Neural crest cell (in vitro differentiated cells): ENCODE results near the gene BAZ1A. TPM values are rescaled to one million over a fixed set of nuclear protein-coding genes. Genes with fewer than 3 reads are reported as not detected.

ENCODE experiments used
- DNase-seq: peaks from one replicate; pipeline ENCODE4 v3.0.0; 2021; ENCODE audit warnings: low read depth, mixed read lengths, low spot score
- H3K27ac Mint-ChIP-seq: one replicate; pipeline ENCODE4 v1.8.0; 2021; ENCODE audit warnings: mild to moderate bottlenecking, mixed read lengths; ENCODE audit not compliant: unreplicated experiment
- H3K27me3 Mint-ChIP-seq: 2 replicates; pipeline ENCODE4 v1.8.0; 2021; ENCODE audit warnings: low read depth, mild to moderate bottlenecking, mixed read lengths
- H3K36me3 Mint-ChIP-seq: 2 replicates; pipeline ENCODE4 v1.8.0; 2021; ENCODE audit warnings: low read depth, mild to moderate bottlenecking, mixed read lengths
- H3K4me1 Mint-ChIP-seq: 2 replicates; pipeline ENCODE4 v1.8.0; 2021; ENCODE audit warnings: mixed read lengths
- H3K4me3 Mint-ChIP-seq: one replicate; pipeline ENCODE4 v1.8.0; 2021; ENCODE audit warnings: mild to moderate bottlenecking, mixed read lengths
- H3K9me3 Mint-ChIP-seq: 2 replicates; pipeline ENCODE4 v1.8.0; 2021; ENCODE audit warnings: mixed read lengths
- CTCF ChIP-seq: fragments of 200-600 bp; sonication (generic); conservative IDR thresholded peaks from 2 replicates; pipeline ENCODE4 v1.5.0; 2021; ENCODE audit warnings: antibody characterized with exemption, mild to moderate bottlenecking
- total RNA-seq: library from RNA; stranded (reverse); gene quantifications from 2 replicates; pipeline ENCODE4 v1.2.1, GENCODE V29; 2021

BAZ1A gene
- total RNA-seq, 1 donor from 2014 or later = 50.2 TPM

DNA sequence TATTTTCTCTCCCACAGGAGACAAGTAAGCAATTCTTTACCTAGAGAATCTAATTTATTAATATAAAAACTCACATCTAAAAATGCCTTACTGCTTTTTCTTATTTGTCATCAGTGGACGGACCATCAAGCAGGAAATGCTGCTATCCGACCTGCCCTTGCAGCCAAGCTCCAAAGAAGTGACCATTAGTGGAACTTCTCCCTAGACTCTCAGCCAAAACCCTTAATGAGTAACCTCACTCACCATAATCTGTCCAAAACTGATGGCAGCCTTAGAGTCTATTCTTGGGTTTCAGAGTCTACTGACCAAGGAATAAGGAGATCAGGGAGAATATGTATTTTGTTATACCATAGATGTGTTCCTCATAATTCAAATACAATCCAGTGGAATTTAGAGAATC lies 99.8 kb downstream of the BAZ1A start:
- H3K27me3 Mint-ChIP-seq = no peaks in the 10 kb centered on the region
- no peak overlapping the region for H3K27ac Mint-ChIP-seq
- H3K36me3 Mint-ChIP-seq = peaks cover 21% of the 10 kb centered on the region
- H3K9me3 Mint-ChIP-seq = no peaks in the 10 kb centered on the region
- no peak overlapping the region for H3K4me3 Mint-ChIP-seq
- no peaks in the 10 kb centered on the region for H3K4me1 Mint-ChIP-seq
- TF ChIP-seq CTCF = no peak
- no peak for DNase-seq

DNA sequence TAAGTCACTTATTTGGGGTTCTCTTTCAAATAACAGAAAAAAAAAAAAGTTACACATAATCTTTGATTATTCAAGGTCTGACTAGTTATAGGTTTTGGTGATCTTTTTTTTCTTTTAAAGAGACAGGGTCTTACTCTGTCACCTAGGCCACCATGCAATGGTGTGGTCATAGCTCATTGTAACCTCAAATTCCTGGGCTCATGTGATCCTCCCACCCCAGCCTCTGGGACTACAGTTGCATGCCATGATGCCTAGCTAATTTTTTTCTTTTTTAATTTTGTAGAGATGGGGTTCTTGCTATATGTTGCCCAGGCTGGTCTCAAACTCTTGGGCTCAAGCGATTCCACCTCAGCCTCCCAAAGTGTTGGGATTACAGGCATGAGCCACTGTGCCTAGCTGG lies 104.3 kb downstream of the BAZ1A start:
- H3K27ac Mint-ChIP-seq = no peak overlapping the region
- no peaks in the 10 kb centered on the region for H3K9me3 Mint-ChIP-seq
- no peak for TF ChIP-seq CTCF
- no peaks in the 10 kb centered on the region for H3K27me3 Mint-ChIP-seq
- no peak overlapping the region for H3K4me3 Mint-ChIP-seq
- no peaks in the 10 kb centered on the region for H3K4me1 Mint-ChIP-seq
- DNase-seq = no peak
- peaks cover 11% of the 10 kb centered on the region for H3K36me3 Mint-ChIP-seq

DNA sequence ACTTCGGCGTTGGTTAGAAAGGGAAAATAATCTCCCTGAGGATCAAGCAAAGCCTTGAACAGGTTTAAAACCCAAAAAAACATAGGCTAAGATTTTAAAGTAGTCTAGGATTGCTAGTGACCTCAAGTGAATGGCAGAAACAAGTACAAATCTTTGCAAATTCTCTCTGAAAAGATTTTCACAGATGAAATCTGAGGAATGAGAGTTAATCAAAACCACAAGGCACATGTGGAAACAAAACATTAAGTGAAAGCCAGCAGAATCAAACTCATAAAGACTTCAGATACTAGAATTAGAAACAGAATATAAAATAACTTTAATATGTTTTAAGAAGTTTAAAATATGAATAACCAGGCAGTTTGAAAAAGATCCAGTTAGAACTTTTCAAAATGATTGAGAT lies 108.6 kb downstream of the BAZ1A start:
- Mint-ChIP-seq H3K27ac (no peak overlapping the region), H3K9me3 (no peaks in the 10 kb centered on the region), H3K36me3 (peaks cover 16% of the 10 kb centered on the region), H3K4me1 (no peaks in the 10 kb centered on the region), H3K27me3 (no peaks in the 10 kb centered on the region), H3K4me3 (no peak overlapping the region)
- DNase-seq = no peak
- no peak for TF ChIP-seq CTCF

DNA sequence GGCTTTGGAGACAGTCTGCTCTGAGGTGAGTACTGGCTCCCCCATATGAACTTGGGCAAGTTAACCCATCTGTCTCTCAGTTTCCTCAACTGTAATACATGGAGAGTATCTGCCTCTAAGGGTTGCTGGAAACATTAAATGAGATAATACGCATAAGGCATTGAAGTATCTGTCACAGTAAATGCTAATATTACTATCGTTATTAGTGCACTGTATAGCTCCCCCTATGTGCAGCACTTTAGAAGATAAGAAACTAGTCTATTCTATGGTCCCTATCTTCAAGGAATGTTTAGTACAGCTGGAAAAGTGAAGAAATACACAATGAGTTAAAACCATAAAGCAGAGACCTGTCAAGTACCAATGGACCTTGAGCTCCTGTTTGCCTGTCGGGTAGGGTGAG lies 109.1 kb downstream of the BAZ1A start:
- peaks cover 16% of the 10 kb centered on the region for H3K36me3 Mint-ChIP-seq
- DNase-seq = no peak
- no peak overlapping the region for H3K4me3 Mint-ChIP-seq
- no peaks in the 10 kb centered on the region for H3K4me1 Mint-ChIP-seq
- no peaks in the 10 kb centered on the region for H3K27me3 Mint-ChIP-seq
- TF ChIP-seq CTCF = peak; percentile 36
- H3K9me3 Mint-ChIP-seq = no peaks in the 10 kb centered on the region
- no peak overlapping the region for H3K27ac Mint-ChIP-seq

- DNase-seq = no peak
- H3K4me1 Mint-ChIP-seq = no peaks in the 10 kb centered on the region
- peaks cover 15% of the 10 kb centered on the region for H3K36me3 Mint-ChIP-seq
- no peaks in the 10 kb centered on the region for H3K27me3 Mint-ChIP-seq
- H3K9me3 Mint-ChIP-seq = no peaks in the 10 kb centered on the region
- no peak for TF ChIP-seq CTCF
- H3K27ac Mint-ChIP-seq = no peak overlapping the region
- no peak overlapping the region for H3K4me3 Mint-ChIP-seq
Measured at GRCh38 chr14:34755215-34755614, 119.9 kb downstream of the BAZ1A start.

DNA sequence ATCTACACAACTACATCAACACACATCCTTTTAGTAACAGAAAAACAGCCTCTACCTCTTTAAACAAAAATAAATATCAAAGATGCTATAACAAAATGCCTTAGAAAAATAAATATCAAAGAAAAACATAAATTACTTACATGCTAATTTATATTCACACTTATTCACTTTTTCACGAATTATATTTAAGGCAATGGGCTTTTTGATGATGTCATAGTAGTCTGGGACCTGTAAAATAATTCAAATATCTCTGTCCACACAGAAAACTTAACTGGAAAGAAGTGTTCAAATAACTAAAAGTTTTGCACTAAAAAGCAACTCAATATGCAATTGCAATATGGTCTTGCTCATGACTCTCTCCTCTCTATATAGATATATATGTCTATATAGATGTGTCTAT lies 120.5 kb downstream of the BAZ1A start:
- no peak for TF ChIP-seq CTCF
- Mint-ChIP-seq H3K9me3 (no peaks in the 10 kb centered on the region), H3K27me3 (no peaks in the 10 kb centered on the region), H3K4me1 (no peaks in the 10 kb centered on the region), H3K36me3 (peaks cover 15% of the 10 kb centered on the region), H3K27ac (no peak overlapping the region), H3K4me3 (no peak overlapping the region)
- no peak for DNase-seq
